ENCODE results near the gene NOP9.

DNA sequence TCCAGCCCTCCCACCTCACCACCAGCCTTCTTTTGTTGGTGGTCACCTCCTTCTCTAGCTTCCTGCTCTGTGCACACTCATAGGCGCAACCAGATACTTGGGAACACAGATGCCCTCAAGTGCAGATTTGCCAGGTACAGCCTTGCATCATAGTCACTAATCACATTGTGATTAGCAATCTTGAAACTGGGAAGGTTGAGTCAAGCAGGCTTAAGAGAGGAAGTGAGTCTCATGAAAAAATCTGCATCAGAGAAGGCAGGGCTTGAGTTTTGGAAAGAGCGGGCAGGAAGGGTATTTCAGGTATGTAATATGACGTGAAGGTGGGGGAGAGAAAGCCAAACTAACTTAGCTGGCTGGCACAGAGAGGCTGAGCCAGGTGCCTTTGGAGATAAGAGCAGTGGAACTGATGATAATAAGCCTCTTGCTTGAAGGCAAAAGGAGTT, 25.5 kb upstream of the NOP9 start:
- TF ChIP-seq POLR2AphosphoS5 (IDR thresholded peaks at IDR 0.05), result no peak
- no peak for TF ChIP-seq CTCF (IDR thresholded peaks at IDR 0.05)

Measured in sigmoid colon (tissue), 4 donors.